Measurements from ENCODE around the gene MACROD2.

Gene MACROD2

DNA sequence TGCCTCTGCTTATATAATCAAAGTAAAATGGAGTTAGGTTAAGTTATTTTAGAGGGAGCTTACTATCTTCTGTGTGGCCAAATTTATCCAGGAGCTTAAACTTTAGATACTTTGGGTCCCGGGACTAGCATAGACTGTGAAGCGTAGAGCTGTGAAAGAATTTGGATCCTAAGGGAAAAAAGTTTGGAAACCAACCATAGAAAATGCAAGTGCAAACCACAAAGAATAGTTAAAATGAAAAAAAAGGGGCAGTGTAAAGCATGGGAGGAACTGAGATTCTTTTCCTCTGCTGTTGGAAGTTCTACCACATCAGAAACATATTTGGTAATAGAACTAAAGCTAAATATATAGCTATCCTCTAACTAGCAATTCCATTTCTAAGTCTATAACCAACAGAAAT, 574.3 kb downstream of the MACROD2 start:
- no peak overlapping the region for H3K4me3 ChIP-seq (ENCODE audit: insufficient read depth, low read length, poor library complexity, severe bottlenecking)
- no peaks in the 10 kb centered on the region for H3K9me2 ChIP-seq (replicated peaks; ENCODE audit: insufficient read depth, low read length)
- H3K27me3 ChIP-seq (ENCODE audit: low read length), result no peaks in the 10 kb centered on the region
- TF ChIP-seq, protein P1, sequence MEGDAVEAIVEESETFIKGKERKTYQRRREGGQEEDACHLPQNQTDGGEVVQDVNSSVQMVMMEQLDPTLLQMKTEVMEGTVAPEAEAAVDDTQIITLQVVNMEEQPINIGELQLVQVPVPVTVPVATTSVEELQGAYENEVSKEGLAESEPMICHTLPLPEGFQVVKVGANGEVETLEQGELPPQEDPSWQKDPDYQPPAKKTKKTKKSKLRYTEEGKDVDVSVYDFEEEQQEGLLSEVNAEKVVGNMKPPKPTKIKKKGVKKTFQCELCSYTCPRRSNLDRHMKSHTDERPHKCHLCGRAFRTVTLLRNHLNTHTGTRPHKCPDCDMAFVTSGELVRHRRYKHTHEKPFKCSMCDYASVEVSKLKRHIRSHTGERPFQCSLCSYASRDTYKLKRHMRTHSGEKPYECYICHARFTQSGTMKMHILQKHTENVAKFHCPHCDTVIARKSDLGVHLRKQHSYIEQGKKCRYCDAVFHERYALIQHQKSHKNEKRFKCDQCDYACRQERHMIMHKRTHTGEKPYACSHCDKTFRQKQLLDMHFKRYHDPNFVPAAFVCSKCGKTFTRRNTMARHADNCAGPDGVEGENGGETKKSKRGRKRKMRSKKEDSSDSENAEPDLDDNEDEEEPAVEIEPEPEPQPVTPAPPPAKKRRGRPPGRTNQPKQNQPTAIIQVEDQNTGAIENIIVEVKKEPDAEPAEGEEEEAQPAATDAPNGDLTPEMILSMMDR (IDR thresholded peaks at IDR 0.05; ENCODE audit: insufficient read depth, low read length, poor library complexity, severe bottlenecking), result no peak
- TF ChIP-seq EZH2phosphoT487 (conservative IDR thresholded peaks at IDR 0.05; ENCODE audit: low read length), result no peak
- no peaks in the 10 kb centered on the region for H3K9me3 ChIP-seq (ENCODE audit: insufficient read depth, low read length)
- no peak overlapping the region for H3K4me2 ChIP-seq (ENCODE audit: low read depth, low read length, poor library complexity, severe bottlenecking)
- no peaks in the 10 kb centered on the region for H4K20me1 ChIP-seq (ENCODE audit: low read depth, low read length)
- H3K36me3 ChIP-seq (ENCODE audit: low read length), result no peaks in the 10 kb centered on the region
- no peaks in the 10 kb centered on the region for H3K79me2 ChIP-seq (ENCODE audit: insufficient read depth, low read length)
- H3K27ac ChIP-seq (ENCODE audit: low read depth, low read length), result no peak overlapping the region
- no peak overlapping the region for H2AFZ ChIP-seq (ENCODE audit: low read depth, low read length, severe bottlenecking)
- H3F3A ChIP-seq (ENCODE audit: insufficient read depth), result no peaks in the 10 kb centered on the region
- no peak overlapping the region for H3K9ac ChIP-seq (ENCODE audit: low read length)

DNA sequence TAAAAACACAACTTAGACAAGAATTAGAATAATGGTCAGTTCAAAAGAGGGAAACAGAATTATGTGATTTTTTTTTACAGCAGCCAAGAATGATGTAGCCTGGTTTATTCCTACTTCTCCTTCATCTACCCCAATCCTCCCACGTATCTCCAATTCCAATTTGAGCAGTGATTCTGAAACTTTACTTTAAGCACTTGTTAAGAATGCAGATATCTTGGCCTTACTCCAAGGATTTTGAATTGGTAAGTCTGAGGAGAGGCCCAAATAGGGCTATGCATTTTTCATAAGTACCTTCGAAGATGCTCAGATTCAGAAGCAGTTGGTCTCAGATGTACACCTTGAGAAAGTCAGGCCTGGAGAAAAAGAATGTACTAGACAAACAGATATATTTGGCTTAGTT, 575.5 kb downstream of the MACROD2 start:
- Histone ChIP-seq H3K4me2 (ENCODE audit: low read depth, low read length, poor library complexity, severe bottlenecking) (no peak overlapping the region), H3K27me3 (ENCODE audit: low read length) (no peaks in the 10 kb centered on the region), H4K20me1 (ENCODE audit: low read depth, low read length) (no peaks in the 10 kb centered on the region), H3K36me3 (ENCODE audit: low read length) (no peaks in the 10 kb centered on the region), H3K4me3 (ENCODE audit: insufficient read depth, low read length, poor library complexity, severe bottlenecking) (no peak overlapping the region), H3K9me3 (ENCODE audit: insufficient read depth, low read length) (no peaks in the 10 kb centered on the region), H3F3A (ENCODE audit: insufficient read depth) (no peaks in the 10 kb centered on the region), H3K9ac (ENCODE audit: low read length) (no peak overlapping the region), H2AFZ (ENCODE audit: low read depth, low read length, severe bottlenecking) (no peak overlapping the region), H3K27ac (ENCODE audit: low read depth, low read length) (no peak overlapping the region), H3K9me2 (replicated peaks; ENCODE audit: insufficient read depth, low read length) (no peaks in the 10 kb centered on the region), H3K79me2 (ENCODE audit: insufficient read depth, low read length) (no peaks in the 10 kb centered on the region)
- no peak for TF ChIP-seq EZH2phosphoT487 (conservative IDR thresholded peaks at IDR 0.05; ENCODE audit: low read length)
- TF ChIP-seq, protein P1 (IDR thresholded peaks at IDR 0.05; ENCODE audit: insufficient read depth, low read length, poor library complexity, severe bottlenecking), result no peak

DNA sequence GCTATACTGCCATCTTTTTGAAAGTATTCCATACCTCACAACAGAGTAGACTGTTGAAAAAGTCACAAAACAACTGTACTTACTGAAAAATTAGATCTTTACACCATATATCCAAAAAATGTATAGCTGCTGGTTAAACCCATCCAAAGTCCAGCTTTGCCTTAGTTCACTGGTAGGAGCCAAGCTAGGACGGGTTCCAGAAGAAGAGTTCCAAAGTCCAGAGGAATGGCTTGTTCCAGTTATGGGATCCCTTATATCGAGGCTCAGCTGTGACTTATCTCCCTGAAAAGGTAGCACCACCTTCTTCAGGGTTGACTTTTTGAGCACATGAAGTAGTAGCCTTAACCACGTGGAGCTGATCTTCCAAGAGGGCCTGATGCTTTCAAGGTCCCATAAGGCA, 578.4 kb downstream of the MACROD2 start:
- H2AFZ ChIP-seq (ENCODE audit: low read depth, low read length, severe bottlenecking), result no peak overlapping the region

More for the DNA sequence above, 578.4 kb downstream of the MACROD2 start:
- TF ChIP-seq EZH2phosphoT487 (conservative IDR thresholded peaks at IDR 0.05; ENCODE audit: low read length), result no peak
- TF ChIP-seq, protein P1 (IDR thresholded peaks at IDR 0.05; ENCODE audit: insufficient read depth, low read length, poor library complexity, severe bottlenecking), result no peak
- Histone ChIP-seq H3K4me2 (ENCODE audit: low read depth, low read length, poor library complexity, severe bottlenecking) (no peak overlapping the region), H3K4me3 (ENCODE audit: insufficient read depth, low read length, poor library complexity, severe bottlenecking) (no peak overlapping the region), H4K20me1 (ENCODE audit: low read depth, low read length) (no peaks in the 10 kb centered on the region), H3K27ac (ENCODE audit: low read depth, low read length) (no peak overlapping the region), H3K36me3 (ENCODE audit: low read length) (no peaks in the 10 kb centered on the region), H3F3A (ENCODE audit: insufficient read depth) (no peaks in the 10 kb centered on the region), H3K9me2 (replicated peaks; ENCODE audit: insufficient read depth, low read length) (no peaks in the 10 kb centered on the region), H3K9ac (ENCODE audit: low read length) (no peak overlapping the region), H3K9me3 (ENCODE audit: insufficient read depth, low read length) (no peaks in the 10 kb centered on the region), H3K27me3 (ENCODE audit: low read length) (no peaks in the 10 kb centered on the region), H3K79me2 (ENCODE audit: insufficient read depth, low read length) (no peaks in the 10 kb centered on the region)
